Hematopoietic multipotent progenitor cell treated with erythropoietin and hydrocortisone succinate and interleukin-3 and kit ligand, for 4 days (in vitro differentiated cells): Measurements from ENCODE around the gene NXF2.
A peak's percentile ranks its signal among the peaks of the same experiment; 100 is the strongest.
"Not testable (repeated sequence)": the region's sequence is repeated elsewhere in the genome, so short reads cannot be mapped to it uniquely, and the experiment has no call there.

Source experiments
- DNase-seq: peaks from one replicate; pipeline ENCODE4 v3.0.0-alpha.2; 2015

Gene NXF2, protein sequence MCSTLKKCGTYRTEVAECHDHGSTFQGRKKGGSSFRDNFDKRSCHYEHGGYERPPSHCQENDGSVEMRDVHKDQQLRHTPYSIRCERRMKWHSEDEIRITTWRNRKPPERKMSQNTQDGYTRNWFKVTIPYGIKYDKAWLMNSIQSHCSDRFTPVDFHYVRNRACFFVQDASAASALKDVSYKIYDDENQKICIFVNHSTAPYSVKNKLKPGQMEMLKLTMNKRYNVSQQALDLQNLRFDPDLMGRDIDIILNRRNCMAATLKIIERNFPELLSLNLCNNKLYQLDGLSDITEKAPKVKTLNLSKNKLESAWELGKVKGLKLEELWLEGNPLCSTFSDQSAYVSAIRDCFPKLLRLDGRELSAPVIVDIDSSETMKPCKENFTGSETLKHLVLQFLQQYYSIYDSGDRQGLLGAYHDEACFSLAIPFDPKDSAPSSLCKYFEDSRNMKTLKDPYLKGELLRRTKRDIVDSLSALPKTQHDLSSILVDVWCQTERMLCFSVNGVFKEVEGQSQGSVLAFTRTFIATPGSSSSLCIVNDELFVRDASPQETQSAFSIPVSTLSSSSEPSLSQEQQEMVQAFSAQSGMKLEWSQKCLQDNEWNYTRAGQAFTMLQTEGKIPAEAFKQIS

DNA sequence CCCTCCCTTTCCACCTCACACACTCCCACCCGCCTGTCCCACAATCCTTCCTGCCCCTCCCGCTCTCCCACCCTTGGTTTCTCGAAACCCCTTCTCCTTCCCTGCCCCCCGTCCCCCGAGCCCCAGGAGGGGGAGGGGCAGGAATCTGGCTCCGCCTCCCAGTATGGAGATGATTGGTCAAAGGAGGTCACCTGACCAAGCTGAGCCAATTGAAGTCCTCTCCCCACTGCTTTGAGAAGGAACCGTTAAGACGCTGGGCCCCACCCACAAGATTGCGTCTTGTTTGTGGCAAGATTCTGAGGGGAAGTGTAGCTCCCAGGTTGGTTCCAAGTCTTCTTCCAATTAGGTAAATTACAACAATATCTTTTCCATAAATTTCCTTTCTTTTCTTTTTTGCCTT is at the start of gene NXF2:
TSS of gene NXF2 (plus strand) at position 275 of the 400 bp plus-strand sequence. CDS start 59,912 bp downstream, outside the sequence.
- not testable (repeated sequence) for DNase-seq

DNA sequence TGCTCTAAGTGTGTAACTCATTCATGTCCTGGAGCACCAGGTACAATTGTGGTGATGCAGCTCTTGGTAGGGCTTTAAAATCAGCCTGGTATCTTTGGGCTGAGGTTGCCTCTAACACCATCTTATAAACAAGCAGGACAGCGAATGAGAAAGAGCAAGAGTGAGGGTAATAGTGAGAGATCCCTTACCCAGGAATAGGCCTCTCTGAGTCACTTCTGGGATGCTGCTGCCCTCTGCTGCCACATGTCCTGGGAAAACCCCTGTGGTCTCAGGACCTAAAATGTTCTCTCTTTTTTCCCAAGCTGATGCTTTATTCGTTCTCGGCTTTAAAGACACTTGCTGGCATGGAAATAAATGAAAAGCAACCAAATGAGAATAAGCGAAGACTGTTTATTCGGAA is 39.0 kb upstream of the NXF2 start:
- not testable (repeated sequence) for DNase-seq

DNA sequence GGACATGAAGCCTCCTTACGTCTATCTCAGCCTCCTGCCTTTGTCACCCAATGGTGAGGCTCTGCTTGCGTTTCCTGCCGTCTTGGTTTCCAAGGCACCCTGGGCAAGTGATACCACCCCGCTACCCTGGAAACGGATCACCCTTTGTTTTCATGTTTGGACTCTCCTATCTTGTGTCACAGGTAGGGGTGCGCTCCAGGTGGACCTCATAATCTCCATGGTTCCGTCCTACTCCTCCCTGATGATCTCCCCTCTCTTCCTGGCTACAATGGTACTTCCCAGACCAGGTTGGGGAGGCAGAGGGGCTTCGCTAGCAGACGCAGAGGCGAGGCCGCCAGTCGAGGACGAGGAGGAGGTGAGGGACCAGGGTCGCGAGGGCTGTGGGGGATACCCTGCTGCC is 32.0 kb upstream of the NXF2 start, which contains the start of gene TCP11X1:
TSS of gene TCP11X1 (plus strand) at position 316 of the 400 bp plus-strand sequence.
- not testable (repeated sequence) for DNase-seq

DNA sequence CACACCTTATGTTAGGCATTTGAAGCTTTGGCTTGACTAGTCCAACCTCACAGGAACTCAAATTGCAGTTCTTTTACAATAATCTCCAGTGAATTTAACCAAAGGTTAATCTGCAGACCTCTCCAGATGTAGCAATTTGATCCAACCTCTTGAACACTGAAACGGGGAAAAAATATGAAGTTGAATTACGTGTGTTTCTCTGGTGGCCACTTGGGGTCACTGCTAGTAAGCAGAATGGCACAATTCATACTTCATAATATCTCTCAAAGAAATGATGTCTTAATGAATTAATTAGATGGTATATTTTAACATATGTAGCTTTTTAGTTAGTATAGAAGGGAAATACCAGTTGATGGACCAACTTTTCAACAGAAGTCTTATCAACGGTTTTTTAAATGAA is 30.5 kb upstream of the NXF2 start:
- DNase-seq: not testable (repeated sequence)

DNA sequence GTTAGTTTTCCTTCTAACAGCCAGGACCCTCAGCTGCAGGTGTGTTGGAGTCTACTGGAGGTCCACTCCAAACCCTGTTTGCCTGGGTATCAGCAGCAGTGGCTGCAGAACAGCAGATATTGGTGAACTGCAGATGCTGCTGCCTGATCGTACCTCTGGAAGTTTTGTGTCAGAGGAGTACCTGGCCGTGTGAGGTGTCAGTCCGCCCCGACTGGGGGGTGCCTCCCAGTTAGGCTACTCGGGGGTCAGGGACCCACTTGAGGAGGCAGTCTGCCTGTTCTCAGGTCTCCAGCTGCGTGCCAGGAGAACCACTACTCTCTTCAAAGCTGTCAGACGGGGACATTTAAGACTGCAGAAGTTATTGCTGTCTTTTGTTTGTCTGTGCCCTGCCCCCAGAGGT is 11.3 kb upstream of the NXF2 start:
- DNase-seq: not testable (repeated sequence)

DNA sequence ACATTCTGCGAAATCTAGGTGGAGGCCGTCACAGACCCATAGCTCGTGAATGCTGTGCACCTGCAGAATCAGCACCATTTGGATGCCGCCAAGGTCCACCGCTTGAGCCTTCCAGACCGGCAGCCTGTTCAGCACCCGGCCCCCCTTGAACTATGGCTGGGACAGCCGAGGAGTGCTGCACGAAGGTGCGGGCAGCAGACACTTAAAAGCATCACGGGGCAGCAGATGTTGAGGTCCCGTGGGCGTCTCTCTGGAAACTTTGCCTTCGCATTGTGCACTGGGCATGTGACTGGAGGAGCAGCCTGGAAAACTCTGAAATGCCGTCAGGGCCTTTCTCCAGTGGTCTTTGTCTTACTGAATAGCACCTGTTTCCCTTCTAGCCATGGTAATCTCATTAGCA is 6.7 kb upstream of the NXF2 start:
- not testable (repeated sequence) for DNase-seq

DNA sequence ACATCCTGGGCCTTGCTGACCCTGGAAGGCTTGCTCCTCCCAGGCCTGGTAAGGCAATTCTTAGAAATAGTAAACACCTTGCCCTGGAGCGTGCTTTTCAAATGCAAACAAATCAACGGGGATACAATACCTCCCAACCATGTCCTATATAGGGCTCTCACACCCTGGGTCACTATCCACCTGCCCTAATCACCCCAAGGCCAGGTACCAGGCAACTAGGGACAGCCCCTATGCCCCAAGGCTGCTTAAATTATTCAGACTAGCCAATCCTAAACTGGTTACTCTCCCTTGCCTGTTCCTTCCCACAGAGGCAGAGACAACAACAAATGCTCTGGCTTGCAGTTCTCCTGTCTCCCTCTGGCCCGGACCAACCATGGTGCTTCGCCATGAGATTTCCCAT is 25.3 kb downstream of the NXF2 start:
- not testable (repeated sequence) for DNase-seq

DNA sequence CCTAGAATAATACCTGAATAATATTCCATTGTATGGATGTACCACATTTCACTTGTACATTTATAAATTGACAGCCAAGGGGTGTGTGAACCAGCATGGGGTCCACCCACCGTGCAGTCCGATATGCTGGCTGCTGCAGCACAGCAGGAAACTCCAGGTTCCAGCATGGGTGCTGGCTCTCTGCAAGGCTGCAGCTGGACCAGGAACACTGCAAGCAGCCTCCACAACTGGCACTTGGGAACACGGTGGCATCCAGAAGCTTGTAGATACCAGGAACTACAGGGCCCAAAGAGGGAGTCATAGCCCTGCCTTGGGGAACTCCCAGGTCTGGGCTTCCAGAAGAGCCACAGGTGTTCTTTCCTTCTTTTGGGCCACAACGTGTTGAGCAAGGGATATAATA is 91.2 kb downstream of the NXF2 start:
- no peak for DNase-seq

DNA sequence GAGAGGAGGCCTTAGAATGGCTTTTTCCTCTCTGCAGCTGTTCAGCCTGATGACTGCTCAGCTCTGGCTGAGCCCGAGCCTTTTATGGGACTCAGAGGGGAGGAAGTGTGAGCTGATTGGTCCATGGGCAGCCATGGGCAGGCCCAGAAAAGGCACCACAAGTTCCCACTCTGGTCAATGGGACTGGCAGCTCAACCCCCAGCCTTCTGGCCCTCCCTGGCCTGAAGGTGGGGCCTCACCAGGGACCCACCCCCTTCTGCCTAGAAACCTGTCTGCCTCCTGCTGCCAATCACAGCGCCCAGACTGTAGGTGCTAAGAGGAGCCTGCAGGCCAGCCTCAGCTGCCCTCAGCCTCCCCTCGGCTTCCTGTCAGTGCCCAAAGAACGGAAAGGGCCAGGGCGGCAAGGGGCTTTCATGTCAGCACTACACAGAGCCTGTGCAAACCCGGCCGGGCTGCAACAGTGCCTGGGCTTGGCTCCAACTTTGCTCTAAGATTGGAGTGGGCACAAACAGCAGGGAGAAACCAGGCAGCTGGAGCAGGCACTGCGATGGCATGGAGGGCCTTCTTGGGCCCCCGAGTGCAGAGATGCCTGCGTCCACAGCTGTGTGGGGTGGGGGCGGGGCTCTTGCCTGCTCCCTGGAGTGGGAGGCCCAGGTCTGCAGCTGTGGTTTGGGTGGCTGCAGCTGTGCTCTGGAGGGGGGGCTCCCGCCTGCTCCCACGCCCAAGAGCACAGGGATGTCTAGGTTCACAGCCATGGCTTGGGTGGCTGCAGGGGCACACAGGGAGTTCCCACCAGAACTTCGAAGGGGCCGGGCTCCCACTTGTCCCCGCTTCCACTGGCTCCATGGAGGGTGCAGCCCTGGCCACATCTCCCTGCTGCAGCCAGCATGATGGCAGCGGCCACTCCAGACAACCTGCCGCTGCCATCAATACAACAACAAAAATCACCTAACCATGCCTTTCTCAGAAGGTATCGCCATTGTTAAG is 92.6 kb downstream of the NXF2 start:
- no peak for DNase-seq

DNA sequence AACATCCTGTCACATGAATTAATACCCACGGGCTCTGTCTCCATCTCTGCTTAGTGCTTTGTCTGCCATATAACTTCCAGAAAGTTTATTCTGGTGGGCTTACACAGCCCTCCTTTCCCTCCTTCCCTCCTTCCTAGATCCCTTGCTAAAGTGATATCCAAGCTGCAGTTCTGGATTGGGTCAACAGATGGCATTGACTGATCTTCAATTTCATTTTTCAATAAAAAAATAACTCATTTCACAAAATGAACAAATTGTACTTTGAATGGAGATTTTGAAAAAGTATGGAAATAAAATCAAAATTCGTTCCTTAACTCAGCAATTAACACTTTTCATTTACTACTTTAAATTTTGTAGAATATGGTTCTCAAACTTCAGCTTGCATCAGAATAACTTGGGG is 94.9 kb downstream of the NXF2 start:
- peak; percentile 2 for DNase-seq

DNA sequence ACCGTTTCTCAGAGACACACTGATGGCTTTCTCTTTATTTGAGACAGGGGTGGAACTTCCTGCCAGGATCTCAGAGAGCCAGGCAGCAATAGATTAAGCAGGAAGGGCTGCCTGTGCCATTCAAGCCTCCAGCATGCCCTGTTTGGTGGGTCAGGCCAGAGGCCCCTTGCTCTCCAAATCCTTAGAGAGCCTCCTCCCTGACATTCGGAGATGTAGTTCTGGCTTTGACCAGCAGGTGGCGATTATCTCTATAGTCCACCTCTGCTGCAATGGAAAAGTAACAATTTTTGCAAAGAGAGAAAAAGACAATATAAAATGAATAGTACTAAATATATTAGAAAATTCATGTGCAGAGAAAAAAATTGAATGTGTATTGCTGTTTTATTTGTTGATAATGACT is 98.9 kb downstream of the NXF2 start:
- DNase-seq: peak; percentile 64
